ENCODE results near the gene CINP.

Gene CINP

GRCh38 chr14:102360388-102360787, 2.3 kb downstream of the CINP start:
- Histone ChIP-seq H3K27me3 (replicated peaks; ENCODE audit: insufficient read depth, low read length) (no peaks in the 10 kb centered on the region), H3K4me2 (ENCODE audit: low read depth, low read length) (no peak overlapping the region), H3K9me3 (replicated peaks; ENCODE audit: insufficient read depth, low read length) (no peaks in the 10 kb centered on the region), H2AFZ (ENCODE audit: low read length) (no peak overlapping the region), H3F3A (ENCODE audit: insufficient read depth, low read length) (no peaks in the 10 kb centered on the region), H3K4me3 (ENCODE audit: low read length) (no peak overlapping the region), H3K36me3 (replicated peaks; ENCODE audit: insufficient read depth, low read length) (no peaks in the 10 kb centered on the region), H3K79me2 (ENCODE audit: low read length) (peaks cover 21% of the 10 kb centered on the region), H3K4me1 (ENCODE audit: low read length) (0 out of 2 replicates have a peak, but pooled peaks cover 4% of the 10 kb centered on the region), H3K9me2 (replicated peaks; ENCODE audit: insufficient read depth, low read length) (no peaks in the 10 kb centered on the region), H3K27ac (ENCODE audit: low read length) (no peak overlapping the region), H4K20me1 (ENCODE audit: insufficient read depth, low read length) (no peaks in the 10 kb centered on the region), H3K9ac (ENCODE audit: low read length) (no peak overlapping the region)
- no peak for DNase-seq
- TF ChIP-seq EZH2 (optimal IDR thresholded peaks at IDR 0.05; ENCODE audit: low read depth, low read length): no peak
- TF ChIP-seq, protein P1, sequence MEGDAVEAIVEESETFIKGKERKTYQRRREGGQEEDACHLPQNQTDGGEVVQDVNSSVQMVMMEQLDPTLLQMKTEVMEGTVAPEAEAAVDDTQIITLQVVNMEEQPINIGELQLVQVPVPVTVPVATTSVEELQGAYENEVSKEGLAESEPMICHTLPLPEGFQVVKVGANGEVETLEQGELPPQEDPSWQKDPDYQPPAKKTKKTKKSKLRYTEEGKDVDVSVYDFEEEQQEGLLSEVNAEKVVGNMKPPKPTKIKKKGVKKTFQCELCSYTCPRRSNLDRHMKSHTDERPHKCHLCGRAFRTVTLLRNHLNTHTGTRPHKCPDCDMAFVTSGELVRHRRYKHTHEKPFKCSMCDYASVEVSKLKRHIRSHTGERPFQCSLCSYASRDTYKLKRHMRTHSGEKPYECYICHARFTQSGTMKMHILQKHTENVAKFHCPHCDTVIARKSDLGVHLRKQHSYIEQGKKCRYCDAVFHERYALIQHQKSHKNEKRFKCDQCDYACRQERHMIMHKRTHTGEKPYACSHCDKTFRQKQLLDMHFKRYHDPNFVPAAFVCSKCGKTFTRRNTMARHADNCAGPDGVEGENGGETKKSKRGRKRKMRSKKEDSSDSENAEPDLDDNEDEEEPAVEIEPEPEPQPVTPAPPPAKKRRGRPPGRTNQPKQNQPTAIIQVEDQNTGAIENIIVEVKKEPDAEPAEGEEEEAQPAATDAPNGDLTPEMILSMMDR (IDR thresholded peaks at IDR 0.05; ENCODE audit: low read length): no peak
- no peak for TF ChIP-seq EZH2phosphoT487 (IDR thresholded peaks at IDR 0.05; ENCODE audit: low read length)

DNA sequence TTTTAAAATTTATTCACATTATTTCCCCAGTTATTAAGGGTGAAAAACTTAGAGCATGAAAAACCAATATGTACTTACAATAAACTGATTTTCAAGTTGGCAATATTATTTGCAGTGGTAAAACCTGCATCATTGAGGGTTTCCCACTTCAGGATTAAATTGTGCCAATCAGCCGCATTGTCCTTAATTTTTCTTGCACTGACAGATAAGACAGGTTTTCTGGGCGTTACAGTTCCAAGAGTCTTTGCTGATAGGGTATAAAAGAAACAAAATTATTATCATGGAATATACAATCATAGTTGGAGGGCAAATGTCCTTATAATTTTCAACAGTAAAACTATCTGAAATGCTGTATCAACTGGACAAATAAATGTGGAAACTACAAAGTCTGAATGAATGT, 3.3 kb downstream of the CINP start:
- Histone ChIP-seq H3K79me2 (ENCODE audit: low read length) (peaks cover 21% of the 10 kb centered on the region), H3K9me3 (replicated peaks; ENCODE audit: insufficient read depth, low read length) (no peaks in the 10 kb centered on the region), H3K27ac (ENCODE audit: low read length) (no peak overlapping the region), H3K9ac (ENCODE audit: low read length) (no peak overlapping the region), H3K4me1 (ENCODE audit: low read length) (0 out of 2 replicates have a peak, but pooled peaks cover 4% of the 10 kb centered on the region), H3F3A (ENCODE audit: insufficient read depth, low read length) (no peaks in the 10 kb centered on the region), H4K20me1 (ENCODE audit: insufficient read depth, low read length) (no peaks in the 10 kb centered on the region), H3K36me3 (replicated peaks; ENCODE audit: insufficient read depth, low read length) (no peaks in the 10 kb centered on the region), H3K27me3 (replicated peaks; ENCODE audit: insufficient read depth, low read length) (no peaks in the 10 kb centered on the region), H3K4me3 (ENCODE audit: low read length) (no peak overlapping the region), H3K4me2 (ENCODE audit: low read depth, low read length) (no peak overlapping the region), H2AFZ (ENCODE audit: low read length) (no peak overlapping the region), H3K9me2 (replicated peaks; ENCODE audit: insufficient read depth, low read length) (no peaks in the 10 kb centered on the region)
- TF ChIP-seq EZH2phosphoT487 (IDR thresholded peaks at IDR 0.05; ENCODE audit: low read length): no peak
- no peak for TF ChIP-seq EZH2 (optimal IDR thresholded peaks at IDR 0.05; ENCODE audit: low read depth, low read length)
- TF ChIP-seq, protein P1 (IDR thresholded peaks at IDR 0.05; ENCODE audit: low read length): no peak
- no peak for DNase-seq

DNA sequence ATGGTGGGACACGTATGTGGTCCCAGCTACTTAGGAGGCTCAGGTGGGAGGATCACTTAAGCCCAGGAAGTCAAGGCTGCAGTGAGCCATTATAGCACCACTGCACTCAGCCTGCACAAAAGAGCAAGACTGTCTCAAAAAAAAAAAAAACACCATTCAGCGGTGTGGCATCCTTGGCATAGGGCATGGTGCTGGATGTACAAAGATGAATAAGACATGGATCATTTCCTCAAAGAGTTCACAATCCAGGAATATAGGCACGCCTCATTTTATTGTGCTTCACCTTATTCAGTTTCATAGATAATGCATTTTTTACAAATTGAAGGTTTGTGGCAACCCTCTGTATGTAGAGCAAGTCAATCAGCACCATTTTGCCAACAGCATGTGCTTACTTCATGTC, 6.4 kb downstream of the CINP start:
- Histone ChIP-seq H3K27ac (ENCODE audit: low read length) (no peak overlapping the region), H3K9ac (ENCODE audit: low read length) (no peak overlapping the region), H3K4me2 (ENCODE audit: low read depth, low read length) (no peak overlapping the region), H3K9me3 (replicated peaks; ENCODE audit: insufficient read depth, low read length) (no peaks in the 10 kb centered on the region), H3K27me3 (replicated peaks; ENCODE audit: insufficient read depth, low read length) (no peaks in the 10 kb centered on the region), H3K36me3 (replicated peaks; ENCODE audit: insufficient read depth, low read length) (no peaks in the 10 kb centered on the region), H4K20me1 (ENCODE audit: insufficient read depth, low read length) (no peaks in the 10 kb centered on the region), H2AFZ (ENCODE audit: low read length) (no peak overlapping the region), H3K9me2 (replicated peaks; ENCODE audit: insufficient read depth, low read length) (no peaks in the 10 kb centered on the region), H3F3A (ENCODE audit: insufficient read depth, low read length) (no peaks in the 10 kb centered on the region), H3K4me1 (ENCODE audit: low read length) (no peaks in the 10 kb centered on the region), H3K4me3 (ENCODE audit: low read length) (no peak overlapping the region), H3K79me2 (ENCODE audit: low read length) (no peaks in the 10 kb centered on the region)
- no peak for TF ChIP-seq EZH2 (optimal IDR thresholded peaks at IDR 0.05; ENCODE audit: low read depth, low read length)
- TF ChIP-seq, protein P1 (IDR thresholded peaks at IDR 0.05; ENCODE audit: low read length): no peak
- no peak for TF ChIP-seq EZH2phosphoT487 (IDR thresholded peaks at IDR 0.05; ENCODE audit: low read length)
- DNase-seq: no peak
